Breast epithelium (tissue), 4 donors: ENCODE results near the gene PLXNA3. TPM values are rescaled to one million over a fixed set of nuclear protein-coding genes. Genes with fewer than 3 reads are reported as not detected.

Experiments
- DNase-seq, 2 donors: peaks; one replicate each; pipeline ENCODE4 v3.0.0-alpha.2; 2019; ENCODE audit warnings: low spot score in 2 of 2
- H3K27ac ChIP-seq, 2 donors: fragments of 200-600 bp; sonication (generic) in 1 of 2; one replicate each; pipeline ENCODE4 v1.5.1; 2016 to 2019; ENCODE audit warnings: mild to moderate bottlenecking in 1 of 2
- H3K27me3 ChIP-seq, 2 donors: fragments of 200-600 bp; sonication (generic) in 1 of 2; one replicate each; pipeline versions ENCODE4 v1.5.1 to v1.6.0; 2017 to 2019; ENCODE audit warnings: control low read depth in 1 of 2, mild to moderate bottlenecking in 1 of 2
- H3K36me3 ChIP-seq: fragments of 200-600 bp; one replicate; pipeline ENCODE4 v1.5.1; 2019
- H3K4me1 ChIP-seq, 2 donors: fragments of 200-600 bp; sonication (generic); one replicate each; pipeline ENCODE4 v1.5.1; 2016 to 2019; ENCODE audit warnings: control low read depth in 1 of 2
- H3K4me3 ChIP-seq, 3 donors: fragments of 200-600 bp; sonication (generic); 1 replicate in 2 of 3; 2 replicates in 1 of 3; pipeline ENCODE4 v1.5.1; 2016 to 2019; ENCODE audit warnings: mild to moderate bottlenecking in 3 of 3, moderate library complexity in 2 of 3
- H3K9me3 ChIP-seq, 2 donors: fragments of 200-600 bp; sonication (generic) in 1 of 2; one replicate each; pipeline ENCODE4 v1.5.1; 2016 to 2019; ENCODE audit warnings: control low read depth in 1 of 2
- CTCF ChIP-seq, 3 donors: fragments of 450-650 bp; IDR thresholded peaks; one replicate each; pipeline ENCODE4 v1.5.1; 2016 to 2017; ENCODE audit warnings: antibody characterized with exemption in 3 of 3, mild to moderate bottlenecking in 3 of 3, moderate library complexity in 3 of 3
- POLR2A ChIP-seq: fragments of 450-650 bp; IDR thresholded peaks from one replicate; pipeline ENCODE4 v1.6.1; 2016; ENCODE audit warnings: antibody characterized with exemption, mild to moderate bottlenecking, moderate library complexity
- POLR2AphosphoS5 ChIP-seq, 3 donors: sonication (generic); formaldehyde crosslinking; IDR thresholded peaks; one replicate each; pipeline ENCODE4 v1.6.1; 2017; ENCODE audit warnings: antibody characterized with exemption in 3 of 3
- intact Hi-C: fragments of 100-400 bp; cut with DNase I; formaldehyde crosslinking; loops from one replicate; pipeline ENCODE4 v1.15.1; 2023; ENCODE audit warnings: low total_unique reads
- total RNA-seq, 3 donors: library from RNA; depleted of rRNA; stranded (reverse); fragments of >200 nt; gene quantifications; one replicate each; pipeline ENCODE4 v1.1.0, GENCODE V29; 2016

The PLXNA3 gene
- total RNA-seq: 10 to 100 TPM in 2 of 3 donors, 1 to 10 TPM in 1; 6.1 to 10.8 (median 10.1) TPM

GRCh38 chrX:154458116-154458953 lies at the start of gene PLXNA3:
PLXNA3 (plus strand) TSS chrX:154458281; CDS start chrX:154460184, 1,903 bp downstream.
- H3K27ac ChIP-seq: peak within 1 kb of the TSS; percentile 66 to 90
- H3K36me3 ChIP-seq: no peaks in the 10 kb centered on the region
- no peaks in the 10 kb centered on the region for H3K4me1 ChIP-seq
- no peak for TF ChIP-seq POLR2A
- TF ChIP-seq POLR2AphosphoS5 (IDR thresholded peaks at IDR 0.05): no peak
- TF ChIP-seq CTCF (IDR thresholded peaks at IDR 0.05): no peak
- DNase-seq: no peak
- H3K27me3 ChIP-seq: peaks cover 0 to 2% of the 10 kb centered on the region in 2 donors
- no peaks in the 10 kb centered on the region for H3K9me3 ChIP-seq
- intact Hi-C loops: no loop called here
- H3K4me3 ChIP-seq: peak within 1 kb of the TSS; percentile 55 to 80 (median 61)

GRCh38 chrX:154408659-154409221 lies 49.3 kb upstream of the PLXNA3 start:
- DNase-seq: no peak
- Histone ChIP-seq H3K27me3 (peaks cover 0 to 33% of the 10 kb centered on the region in 2 donors), H3K4me1 (no peaks in the 10 kb centered on the region), H3K9me3 (no peaks in the 10 kb centered on the region), H3K27ac (peak overlapping the region; percentile 48 to 72), H3K36me3 (no peaks in the 10 kb centered on the region), H3K4me3 (peak overlapping the region; percentile 35 to 52 (median 37))
- intact Hi-C loops: loop anchor here (5.0 kb wide), 1 partner anchor 71 kb away; no protein-coding TSS in a partner anchor
- TF ChIP-seq POLR2AphosphoS5 (IDR thresholded peaks at IDR 0.05) (no peak), POLR2A (no peak), CTCF (IDR thresholded peaks at IDR 0.05) (no peak)

GRCh38 chrX:154409222-154409871 lies 48.7 kb upstream of the PLXNA3 start, which contains the start of gene DNASE1L1:
DNASE1L1 (minus strand) TSS chrX:154409254; CDS start chrX:154405568, 3,686 bp downstream.
- DNase-seq: peak in 1 of 2 donors; percentile 55
- no peaks in the 10 kb centered on the region for H3K36me3 ChIP-seq
- H3K27me3 ChIP-seq: peaks cover 0 to 36% of the 10 kb centered on the region in 2 donors
- intact Hi-C loops: loop anchor here (5.0 kb wide), 1 partner anchor 72 kb away; no protein-coding TSS in a partner anchor
- no peaks in the 10 kb centered on the region for H3K4me1 ChIP-seq
- H3K4me3 ChIP-seq: peak within 1 kb of the TSS; percentile 35 to 52 (median 37)
- TF ChIP-seq CTCF (IDR thresholded peaks at IDR 0.05): no peak
- TF ChIP-seq POLR2A: no peak
- no peak for TF ChIP-seq POLR2AphosphoS5 (IDR thresholded peaks at IDR 0.05)
- peak within 1 kb of the TSS; percentile 48 to 72 for H3K27ac ChIP-seq
- H3K9me3 ChIP-seq: no peaks in the 10 kb centered on the region

GRCh38 chrX:154411981-154412340 lies 46.1 kb upstream of the PLXNA3 start:
- Histone ChIP-seq H3K27ac (peak overlapping the region; percentile 94 to 97), H3K9me3 (no peaks in the 10 kb centered on the region), H3K4me1 (no peaks in the 10 kb centered on the region), H3K4me3 (peak overlapping the region; percentile 66 to 88 (median 72)), H3K27me3 (peaks cover 0 to 30% of the 10 kb centered on the region in 2 donors), H3K36me3 (no peaks in the 10 kb centered on the region)
- TF ChIP-seq CTCF (IDR thresholded peaks at IDR 0.05) (no peak), POLR2AphosphoS5 (IDR thresholded peaks at IDR 0.05) (peak in 1 of 3 donors; percentile 2), POLR2A (peak; percentile 36)
- DNase-seq: peak; percentile 54 to 63
- intact Hi-C loops: no loop called here
